Skin epidermis (tissue), 12 donors: ENCODE data around the gene ABCC4.
A peak's percentile ranks its signal among the peaks of the same experiment; 100 is the strongest.
"Not testable (repeated sequence)": the region's sequence is repeated elsewhere in the genome, so short reads cannot be mapped to it uniquely, and the experiment has no call there.

Experiments
- H3K27ac ChIP-seq, 21 experiments: fragments of 200-600 bp; sonication (generic) in 11 of 21; one replicate each; pipeline ENCODE4 v1.5.0; 2020; ENCODE audit warnings: mild to moderate bottlenecking in 3 of 21, inconsistent platforms in 2 of 21, moderate library complexity in 2 of 21
- H3K4me3 ChIP-seq, 7 experiments: fragments of 200-600 bp; sonication (generic) in 2 of 7; one replicate each; pipeline ENCODE4 v1.5.0; 2020; ENCODE audit warnings: inconsistent platforms in 2 of 7, mild to moderate bottlenecking in 2 of 7, moderate library complexity in 1 of 7

The ABCC4 gene

DNA sequence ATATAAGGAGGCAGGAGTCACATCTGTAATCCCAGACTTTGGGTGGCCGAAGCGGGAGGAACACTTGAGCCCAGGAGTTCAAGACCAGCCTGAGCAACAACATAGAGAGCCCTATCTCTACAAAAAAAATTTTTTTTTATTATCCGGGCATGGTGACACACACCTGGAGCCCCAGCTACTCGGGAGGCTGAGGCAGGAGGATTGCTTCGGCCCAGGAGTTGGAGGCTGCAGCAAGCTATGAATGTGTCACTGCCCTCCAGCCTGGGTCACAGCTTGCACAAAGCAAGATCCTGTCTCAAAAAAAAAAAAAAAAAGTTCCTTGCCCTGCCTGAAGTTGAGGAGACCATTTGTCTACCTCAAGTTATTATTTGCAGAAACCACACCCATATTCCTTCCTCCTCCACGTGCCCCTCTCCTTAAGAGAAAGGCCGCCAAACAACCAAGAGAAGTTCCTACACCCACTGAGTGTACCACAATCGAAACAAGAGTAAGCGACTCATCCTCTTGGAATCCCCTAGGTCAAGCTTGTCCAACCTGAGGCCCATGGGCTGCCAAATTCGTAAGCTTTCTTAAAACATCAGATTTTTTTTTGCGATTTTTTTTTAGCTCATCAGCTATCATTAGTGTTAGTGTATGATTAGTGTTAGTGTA, 2.2 kb downstream of the ABCC4 start:
- Histone ChIP-seq H3K4me3 (no peak overlapping the region), H3K27ac (no peak overlapping the region)

DNA sequence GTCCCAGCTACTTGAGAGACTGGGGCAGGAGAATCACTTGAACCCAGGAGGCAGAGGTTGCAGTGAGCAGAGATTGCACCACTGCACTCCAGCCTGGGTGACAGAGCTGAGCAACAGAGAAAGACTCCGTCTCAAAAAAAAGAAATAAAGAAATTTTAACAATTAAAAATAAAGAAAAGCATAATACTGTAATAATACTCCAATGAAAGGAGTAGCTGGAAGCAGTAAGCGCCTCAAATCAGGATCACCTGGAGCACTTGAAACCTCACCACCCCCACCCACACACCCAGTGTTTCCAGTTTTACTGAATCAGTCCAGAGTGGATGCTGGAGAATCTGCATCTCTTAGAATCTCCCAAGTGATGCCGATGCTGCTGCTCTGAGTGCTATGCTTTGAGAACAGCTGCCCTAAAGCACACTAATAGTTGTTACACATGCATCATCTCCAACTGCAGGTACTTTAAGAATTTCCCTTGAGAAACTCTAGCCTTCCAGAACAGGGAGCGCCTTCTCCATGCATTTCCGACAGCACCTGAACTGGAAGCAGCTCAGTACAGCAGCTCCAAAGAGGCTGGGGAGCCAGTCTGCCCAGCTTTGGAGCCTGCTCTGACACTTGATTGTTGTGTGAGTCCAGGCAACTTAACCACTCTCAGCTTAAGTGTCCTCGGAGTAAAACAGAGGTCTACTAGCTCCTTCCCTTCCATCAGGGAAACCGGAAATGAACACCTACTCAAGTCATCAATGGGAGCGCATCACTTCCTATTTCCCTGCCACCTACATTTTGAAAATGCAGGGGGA, 2.9 kb downstream of the ABCC4 start:
- Histone ChIP-seq H3K4me3 (no peak overlapping the region), H3K27ac (no peak overlapping the region)

DNA sequence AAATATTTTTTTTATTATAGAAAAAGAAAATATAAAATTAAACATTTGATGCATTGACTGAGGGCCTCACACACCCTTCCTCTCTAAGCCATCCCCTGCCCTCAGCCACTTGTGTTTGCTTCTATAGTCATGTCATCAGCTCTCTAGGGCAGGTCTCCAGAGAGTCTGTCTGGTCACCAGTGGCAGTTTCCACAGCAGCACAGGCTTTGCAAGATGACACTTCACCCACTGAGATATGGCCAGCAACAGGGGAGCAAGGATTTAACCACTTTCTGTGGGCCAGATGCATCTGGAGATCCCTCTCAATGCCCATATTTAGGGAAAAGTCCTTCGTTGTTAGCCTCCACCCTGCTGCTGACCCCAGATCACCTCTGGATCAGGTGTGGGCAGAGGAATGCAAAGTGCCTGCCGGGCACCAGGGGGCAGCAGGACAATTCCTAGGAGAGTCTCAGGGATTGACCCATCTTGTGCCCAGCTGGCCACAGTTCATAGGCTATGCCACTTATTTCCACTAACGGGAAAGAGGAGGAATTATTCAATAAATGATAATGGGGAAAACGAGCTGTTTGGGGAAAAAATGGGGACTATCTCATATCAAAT, 4.8 kb downstream of the ABCC4 start:
- H3K27ac ChIP-seq: no peak overlapping the region
- no peak overlapping the region for H3K4me3 ChIP-seq

DNA sequence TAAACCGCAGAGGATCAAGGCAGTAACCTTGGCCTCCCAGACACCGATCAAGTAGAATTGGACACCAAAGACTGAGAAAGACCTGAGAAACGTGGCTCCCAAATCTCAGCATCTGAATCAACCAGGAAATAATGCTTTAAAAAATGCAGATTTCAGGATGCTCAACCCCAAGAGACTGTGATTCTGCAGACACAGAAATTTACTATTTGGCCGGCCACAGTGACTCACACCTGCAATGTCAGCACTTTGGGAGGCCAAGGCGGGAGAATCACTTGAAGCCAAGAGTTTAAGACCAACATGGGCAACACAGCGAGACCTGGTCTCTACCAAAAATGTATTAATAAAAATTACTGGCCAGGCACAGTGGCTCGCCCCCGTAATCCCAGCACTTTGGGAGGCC, 6.2 kb downstream of the ABCC4 start:
- Histone ChIP-seq H3K27ac (no peak overlapping the region), H3K4me3 (no peak overlapping the region)

DNA sequence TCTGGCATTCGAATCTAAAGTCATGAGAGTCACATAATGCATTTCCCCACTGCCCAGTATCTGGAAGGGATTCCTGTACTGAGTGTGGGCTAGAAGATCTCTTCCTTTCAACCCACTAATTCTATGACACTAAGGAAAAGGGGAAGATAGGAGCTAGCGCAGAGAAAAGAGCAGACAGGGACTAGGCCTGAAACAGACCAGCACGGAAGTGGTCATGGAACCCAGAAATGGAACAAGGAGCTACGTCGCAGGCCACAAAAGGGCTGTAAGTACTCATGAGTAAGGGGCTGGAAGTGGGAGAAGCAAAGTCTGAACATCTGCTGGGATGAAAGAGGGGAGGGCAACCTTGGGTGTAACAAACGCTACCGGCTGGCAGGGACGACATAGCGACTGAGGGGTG, 8.6 kb downstream of the ABCC4 start:
- Histone ChIP-seq H3K27ac (no peak overlapping the region), H3K4me3 (no peak overlapping the region)

DNA sequence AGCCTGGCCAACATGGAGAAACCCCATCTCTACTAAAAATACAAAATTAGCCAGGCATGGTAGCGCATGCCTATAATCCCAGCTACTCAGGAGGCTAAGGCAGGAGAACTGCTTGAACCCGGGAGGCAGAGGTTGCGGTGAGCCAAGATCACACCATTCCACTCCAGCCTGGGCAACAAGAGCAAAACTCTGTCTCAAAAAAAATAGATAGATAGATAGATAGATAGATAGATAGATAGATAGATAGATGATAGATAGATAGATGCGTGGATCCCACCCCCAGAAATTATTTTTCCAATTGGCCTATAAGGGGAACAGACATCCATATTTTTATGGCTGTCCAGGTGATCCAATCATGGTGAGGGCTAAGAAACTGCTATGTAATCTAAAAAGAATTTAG, 11.3 kb downstream of the ABCC4 start:
- not testable (repeated sequence) for H3K27ac ChIP-seq, H3K4me3 ChIP-seq

DNA sequence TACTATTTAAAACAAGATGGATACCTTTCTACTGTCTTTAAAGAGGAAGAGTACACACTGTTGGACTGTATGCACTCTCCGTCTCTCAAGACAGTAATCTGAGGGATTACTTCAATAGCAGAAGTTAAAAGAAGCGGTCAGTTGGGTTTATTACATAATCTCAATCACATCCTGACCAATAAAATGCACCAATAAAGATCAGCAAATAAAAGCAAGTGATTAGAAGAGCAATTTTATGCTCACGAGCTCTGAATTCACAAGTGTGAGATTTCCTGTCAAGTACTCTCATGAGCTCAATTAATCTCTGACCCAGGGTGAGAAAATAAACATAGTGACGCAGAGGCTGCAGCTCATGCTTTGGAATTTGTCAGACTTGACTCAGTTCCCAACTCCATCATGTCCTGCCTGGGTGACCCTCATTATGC, 12.2 kb downstream of the ABCC4 start:
- H3K27ac ChIP-seq: no peak overlapping the region

DNA sequence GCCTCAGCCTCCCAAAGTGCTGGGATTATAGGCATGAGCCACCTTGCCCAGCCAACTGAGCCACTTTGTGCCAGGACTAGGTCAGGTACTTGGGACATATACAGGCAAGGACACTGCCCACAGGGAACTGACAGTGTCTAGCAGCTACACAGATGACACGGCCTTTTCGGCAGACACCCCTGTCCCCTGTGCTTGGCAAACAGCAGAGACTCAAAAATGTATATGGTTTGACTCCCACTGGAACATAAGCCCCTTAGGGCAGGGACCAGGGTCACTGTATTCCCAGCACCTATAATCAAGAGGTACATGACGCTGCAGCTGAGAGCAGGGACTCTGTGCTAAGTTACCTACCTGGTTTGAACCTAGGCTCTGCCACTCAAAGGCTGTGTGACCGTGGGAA, 16.8 kb downstream of the ABCC4 start:
- Histone ChIP-seq H3K27ac (no peak overlapping the region), H3K4me3 (no peak overlapping the region)

More for the DNA sequence above, 12.2 kb downstream of the ABCC4 start:
- no peak overlapping the region for H3K4me3 ChIP-seq

DNA sequence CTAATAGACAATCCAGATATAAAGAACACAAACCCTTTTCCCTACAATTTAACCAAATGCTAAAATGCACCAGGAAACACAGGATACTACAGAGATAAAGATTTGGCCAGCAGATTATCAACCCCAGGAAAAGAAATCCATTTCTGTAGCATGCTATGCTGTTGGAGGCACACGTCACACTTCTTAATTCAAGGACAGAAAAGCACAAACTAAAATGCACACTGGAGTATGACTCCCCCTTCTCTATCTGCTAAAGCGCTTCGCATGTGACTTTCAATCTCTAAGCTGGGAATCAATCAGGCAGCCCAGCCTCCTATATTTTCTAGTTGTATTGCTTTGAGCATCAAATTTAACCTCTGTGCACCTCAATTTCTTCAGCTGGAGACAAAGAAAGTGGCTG, 22.2 kb downstream of the ABCC4 start:
- Histone ChIP-seq H3K4me3 (no peak overlapping the region), H3K27ac (no peak overlapping the region)

DNA sequence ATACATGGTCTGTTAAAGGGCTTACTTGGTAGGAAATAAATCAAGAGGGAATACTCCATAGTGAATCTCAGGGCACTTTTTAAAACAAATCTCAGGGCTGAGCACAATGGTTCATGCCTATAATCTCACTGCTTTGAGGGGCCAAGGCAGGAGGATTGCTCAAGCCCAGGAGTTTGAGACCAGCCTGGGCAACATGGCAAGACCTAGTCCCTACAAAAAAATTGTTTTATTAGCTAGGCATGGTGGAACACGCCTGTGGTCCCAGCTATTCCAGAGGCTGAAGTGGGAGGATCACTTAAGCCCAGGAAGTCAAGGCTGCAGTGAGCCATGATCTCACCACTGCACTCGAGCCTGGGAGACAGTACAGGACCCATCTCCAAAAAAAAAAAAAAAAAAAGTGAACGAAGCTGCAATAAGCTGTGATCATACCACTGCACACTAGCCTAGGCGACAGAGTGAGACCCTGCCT, 25.2 kb downstream of the ABCC4 start:
- Histone ChIP-seq H3K27ac (peak overlapping the region in 2 of 21 experiments; percentile 14 to 66), H3K4me3 (no peak overlapping the region)

DNA sequence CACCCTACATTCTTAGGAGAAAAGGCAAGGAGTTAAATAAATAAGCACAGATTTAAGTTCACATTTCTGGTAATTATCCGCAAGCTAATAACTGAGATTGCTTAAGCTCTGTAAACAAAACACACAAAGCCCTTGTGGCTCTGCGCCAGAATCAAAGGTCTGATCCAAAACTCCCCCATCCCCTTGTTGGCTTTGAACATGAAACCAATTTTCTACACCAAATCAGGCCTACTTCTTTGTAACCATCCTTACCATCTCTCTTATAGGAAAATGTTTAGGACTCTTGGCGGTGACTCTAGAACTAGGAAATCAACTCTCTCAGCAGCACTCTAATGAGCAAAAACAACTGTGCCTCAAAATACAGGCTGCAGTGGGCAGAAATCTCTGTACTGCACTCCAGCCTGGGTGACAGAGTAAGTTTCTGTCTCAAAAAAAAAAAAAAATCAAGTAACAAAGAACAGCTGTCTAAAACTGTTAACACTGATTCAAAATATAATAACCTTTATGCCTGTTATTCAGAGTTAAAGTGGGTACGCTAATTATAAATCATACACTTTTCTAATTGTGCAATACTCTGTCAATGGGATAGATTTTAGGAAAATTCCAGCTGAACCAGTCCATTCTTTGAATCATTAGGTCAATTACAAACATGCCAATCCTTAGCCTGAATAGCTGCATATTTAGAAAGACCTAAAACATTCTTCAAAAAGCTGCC, 25.8 kb downstream of the ABCC4 start:
- H3K4me3 ChIP-seq: no peak overlapping the region
- H3K27ac ChIP-seq: peak overlapping the region in 4 of 21 experiments; percentile 5 to 66 (median 15)

DNA sequence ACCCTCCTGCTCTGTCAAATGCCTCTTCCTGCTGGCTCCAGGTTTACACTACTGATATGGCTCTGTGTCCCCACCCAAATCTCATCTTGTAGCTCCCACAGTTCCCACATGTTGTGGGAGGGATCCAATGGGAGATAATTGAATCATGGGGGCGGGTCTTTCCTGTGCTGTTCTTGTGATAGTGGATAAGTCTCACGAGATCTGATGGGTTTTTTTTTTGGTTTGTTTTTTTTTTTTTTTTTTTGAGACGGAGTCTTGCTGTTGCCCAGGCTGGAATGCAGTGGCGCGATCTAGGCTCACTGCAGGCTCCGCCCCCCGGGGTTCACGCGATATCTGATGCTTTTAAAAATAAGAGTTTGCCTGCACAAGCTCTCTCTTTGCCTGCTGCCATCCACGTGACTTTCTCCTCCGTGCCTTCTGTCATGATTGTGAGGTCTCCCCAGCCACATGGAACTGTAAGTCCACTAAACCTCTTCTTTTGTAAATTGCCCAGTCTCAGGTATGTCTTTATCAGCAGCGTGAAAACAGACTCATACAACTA, 27.6 kb downstream of the ABCC4 start:
- H3K27ac ChIP-seq: peak overlapping the region in 2 of 21 experiments; percentile 7 to 10
- H3K4me3 ChIP-seq: not testable (repeated sequence)

DNA sequence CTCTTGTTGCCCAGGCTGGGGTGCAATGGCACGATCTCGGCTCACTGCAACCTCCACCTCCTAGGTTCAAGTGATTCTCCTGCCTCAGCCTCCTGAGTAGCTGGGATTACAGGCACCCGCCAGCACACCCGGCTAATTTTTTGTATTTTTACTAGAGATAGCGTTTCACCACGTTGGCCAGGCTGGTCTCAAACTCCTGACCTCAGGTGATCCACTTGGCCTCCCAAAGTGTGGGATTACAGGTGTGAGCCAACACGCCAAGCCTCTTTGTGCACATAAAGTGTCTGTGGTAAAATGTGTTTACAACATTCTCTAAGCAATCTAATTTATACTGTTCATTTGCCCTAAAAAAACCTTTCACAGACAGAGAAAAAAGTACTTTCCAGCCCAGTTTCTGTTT, 29.2 kb downstream of the ABCC4 start:
- H3K4me3 ChIP-seq: not testable (repeated sequence)
- peak overlapping the region in 7 of 21 experiments; percentile 5 to 75 (median 25) for H3K27ac ChIP-seq

DNA sequence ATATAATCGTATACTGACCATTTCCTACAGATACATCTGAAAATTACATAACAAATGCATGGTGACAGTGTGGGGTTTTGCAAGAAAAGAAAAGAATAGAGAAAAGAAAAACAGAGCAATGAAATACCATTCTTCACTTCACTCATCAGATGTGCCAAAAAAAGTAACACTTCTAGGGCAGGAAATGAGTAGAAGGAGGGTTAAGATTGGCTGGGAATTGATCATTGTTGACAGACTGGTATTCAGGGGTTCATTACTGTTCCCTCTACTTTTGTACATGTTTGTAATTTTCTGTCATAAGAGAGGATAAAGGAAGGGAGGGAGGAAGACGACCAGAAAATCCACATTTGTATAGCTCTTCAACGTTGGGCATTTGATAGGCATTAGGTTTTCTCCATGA, 31.5 kb downstream of the ABCC4 start:
- H3K4me3 ChIP-seq: no peak overlapping the region
- no peak overlapping the region for H3K27ac ChIP-seq

DNA sequence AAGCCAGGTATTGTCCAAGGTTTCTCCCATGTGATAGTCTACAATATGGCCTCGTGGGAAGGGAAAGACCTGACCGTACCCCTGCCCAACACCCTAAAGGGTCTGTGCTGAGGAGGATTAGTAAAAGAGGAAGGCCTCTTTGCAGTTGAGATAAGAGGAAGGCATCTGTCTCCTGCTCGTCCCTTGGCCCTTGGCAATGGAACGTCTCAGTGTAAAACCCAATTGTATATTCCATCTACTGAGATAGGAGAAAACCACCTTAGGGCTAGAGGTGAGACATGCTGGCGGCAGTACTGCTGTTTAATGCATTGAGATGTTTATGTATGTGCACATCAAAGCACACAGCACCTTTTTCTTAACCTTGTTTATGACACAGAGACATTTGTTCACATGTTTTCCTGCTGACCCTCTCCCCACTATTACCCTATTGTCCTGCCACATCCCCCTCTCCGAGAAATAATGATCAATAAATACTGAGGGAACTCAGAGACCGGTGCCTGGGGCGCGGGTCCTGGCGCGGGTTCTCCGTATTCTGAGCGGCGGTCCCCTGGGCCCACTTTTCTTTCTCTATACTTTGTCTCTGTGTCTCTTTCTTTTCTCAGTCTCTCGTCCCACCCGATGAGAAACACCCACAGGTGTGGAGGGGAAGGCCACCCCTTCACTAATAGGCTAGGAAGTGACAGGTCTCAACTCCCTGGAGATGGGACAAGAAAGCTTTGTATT, 32.7 kb downstream of the ABCC4 start:
- H3K4me3 ChIP-seq: not testable (repeated sequence)
- H3K27ac ChIP-seq: peak overlapping the region in 5 of 21 experiments; percentile 45 to 67 (median 49)

DNA sequence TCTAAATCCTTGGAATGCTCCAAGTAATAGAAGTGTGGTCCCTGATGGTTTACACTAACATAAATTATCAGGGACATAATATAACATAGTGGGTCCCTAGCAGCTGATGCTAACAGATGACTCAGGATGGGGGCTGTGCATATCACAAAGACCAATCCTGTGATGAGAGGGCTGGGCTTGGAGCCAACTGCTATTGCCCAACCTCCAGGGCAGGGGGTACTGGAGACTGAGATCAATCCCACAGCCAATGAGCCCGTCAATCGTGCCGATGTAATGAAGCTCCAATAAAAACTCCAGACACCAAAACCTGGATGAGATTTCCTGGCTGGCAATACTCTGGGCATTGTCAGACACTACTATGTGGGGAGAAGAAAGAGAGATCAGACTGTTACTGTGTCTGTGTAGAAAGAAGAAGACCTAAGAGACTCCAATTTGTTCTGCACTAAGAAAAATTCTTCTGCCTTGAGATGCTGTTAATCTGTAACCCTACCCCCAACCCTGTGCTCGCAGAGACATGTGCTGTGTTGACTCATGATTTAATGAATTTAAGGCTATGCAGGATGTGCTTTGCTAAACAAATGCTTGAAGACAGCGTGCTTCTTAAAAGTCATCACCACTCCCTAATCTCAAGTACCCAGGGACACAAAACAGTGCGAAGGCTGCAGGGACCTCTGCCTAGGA, 33.4 kb downstream of the ABCC4 start:
- Histone ChIP-seq H3K4me3 (no peak overlapping the region), H3K27ac (peak overlapping the region in 6 of 21 experiments; percentile 45 to 67 (median 49))

DNA sequence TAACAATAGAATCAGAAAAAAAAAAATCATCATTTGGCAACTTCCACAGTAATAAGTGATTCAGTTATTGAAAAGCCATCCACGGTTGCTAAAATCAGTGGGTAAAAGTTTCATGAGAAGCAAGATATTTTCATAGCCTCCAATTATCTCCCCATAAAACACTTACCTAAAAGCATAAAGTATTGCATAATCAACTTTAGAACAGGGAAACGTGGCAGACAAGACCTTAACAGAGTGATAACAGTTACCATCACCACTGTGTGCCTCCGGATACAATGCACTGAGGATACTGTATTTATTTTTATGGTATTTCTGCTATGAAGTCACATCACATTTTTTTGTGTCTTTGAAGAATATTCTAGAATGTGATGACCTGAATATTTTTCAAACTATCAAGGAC, 37.0 kb downstream of the ABCC4 start:
- H3K27ac ChIP-seq: no peak overlapping the region
- H3K4me3 ChIP-seq: no peak overlapping the region

DNA sequence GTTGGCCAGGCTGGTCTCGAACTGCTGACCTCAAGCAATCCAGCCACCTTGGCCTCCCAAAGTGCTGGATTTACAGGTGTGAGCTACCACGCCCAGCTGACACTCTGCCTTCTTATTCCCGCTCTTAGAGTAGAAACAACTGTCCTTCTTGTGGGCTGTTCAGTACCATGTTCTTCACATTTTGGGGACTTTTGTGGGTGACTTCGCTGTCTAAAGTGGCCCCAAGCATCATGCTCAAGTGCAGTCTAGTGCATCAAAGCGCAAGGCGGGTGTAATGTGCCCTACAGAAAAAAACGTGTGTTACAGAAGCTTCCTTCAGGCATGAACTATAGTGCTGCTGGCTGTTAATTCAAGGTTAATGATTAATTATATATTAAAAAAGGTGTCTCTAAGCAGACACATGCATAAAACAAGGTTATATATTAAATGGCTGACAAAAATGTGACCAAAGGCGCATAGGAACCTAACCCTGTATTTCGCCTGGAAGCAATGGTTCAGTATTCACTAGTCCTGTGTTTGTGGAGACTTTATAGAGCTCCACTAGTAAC, 38.3 kb downstream of the ABCC4 start:
- Histone ChIP-seq H3K27ac (no peak overlapping the region), H3K4me3 (no peak overlapping the region)
